LNCAP (cell line): ENCODE results near the gene GGNBP2.

ENCODE experiments used
- TF ChIP-seq, protein P1 (sequence below): fragments of 450-650 bp; IDR thresholded peaks from 2 replicates; pipeline ENCODE4 v1.5.1; 2017; ENCODE audit warnings: mild to moderate bottlenecking

Gene GGNBP2

DNA sequence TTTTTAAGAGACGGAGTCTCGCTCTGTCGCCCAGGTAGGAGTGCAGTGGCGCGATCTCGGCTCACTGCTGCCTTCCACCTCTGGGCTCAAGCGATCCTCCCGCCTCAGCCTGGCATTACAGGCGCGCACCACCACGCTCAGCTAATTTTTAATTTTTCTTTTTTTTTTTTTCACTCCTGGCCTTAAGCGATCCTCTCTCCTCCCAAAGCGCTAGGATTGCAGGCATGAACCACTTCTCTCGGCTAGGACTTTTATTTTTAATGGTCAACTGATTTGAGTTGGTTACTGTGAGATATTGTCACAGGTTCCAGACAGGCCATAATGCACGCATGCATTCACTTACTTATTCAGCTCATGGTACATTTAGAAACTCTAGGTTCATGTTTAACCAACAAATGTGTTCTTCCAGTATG lies 9.0 kb upstream of the GGNBP2 start:
- TF ChIP-seq, protein P1, sequence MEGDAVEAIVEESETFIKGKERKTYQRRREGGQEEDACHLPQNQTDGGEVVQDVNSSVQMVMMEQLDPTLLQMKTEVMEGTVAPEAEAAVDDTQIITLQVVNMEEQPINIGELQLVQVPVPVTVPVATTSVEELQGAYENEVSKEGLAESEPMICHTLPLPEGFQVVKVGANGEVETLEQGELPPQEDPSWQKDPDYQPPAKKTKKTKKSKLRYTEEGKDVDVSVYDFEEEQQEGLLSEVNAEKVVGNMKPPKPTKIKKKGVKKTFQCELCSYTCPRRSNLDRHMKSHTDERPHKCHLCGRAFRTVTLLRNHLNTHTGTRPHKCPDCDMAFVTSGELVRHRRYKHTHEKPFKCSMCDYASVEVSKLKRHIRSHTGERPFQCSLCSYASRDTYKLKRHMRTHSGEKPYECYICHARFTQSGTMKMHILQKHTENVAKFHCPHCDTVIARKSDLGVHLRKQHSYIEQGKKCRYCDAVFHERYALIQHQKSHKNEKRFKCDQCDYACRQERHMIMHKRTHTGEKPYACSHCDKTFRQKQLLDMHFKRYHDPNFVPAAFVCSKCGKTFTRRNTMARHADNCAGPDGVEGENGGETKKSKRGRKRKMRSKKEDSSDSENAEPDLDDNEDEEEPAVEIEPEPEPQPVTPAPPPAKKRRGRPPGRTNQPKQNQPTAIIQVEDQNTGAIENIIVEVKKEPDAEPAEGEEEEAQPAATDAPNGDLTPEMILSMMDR, result no peak

GRCh38 chr17:36540696-36541095 lies 4.0 kb upstream of the GGNBP2 start:
- TF ChIP-seq, protein P1, result no peak

DNA sequence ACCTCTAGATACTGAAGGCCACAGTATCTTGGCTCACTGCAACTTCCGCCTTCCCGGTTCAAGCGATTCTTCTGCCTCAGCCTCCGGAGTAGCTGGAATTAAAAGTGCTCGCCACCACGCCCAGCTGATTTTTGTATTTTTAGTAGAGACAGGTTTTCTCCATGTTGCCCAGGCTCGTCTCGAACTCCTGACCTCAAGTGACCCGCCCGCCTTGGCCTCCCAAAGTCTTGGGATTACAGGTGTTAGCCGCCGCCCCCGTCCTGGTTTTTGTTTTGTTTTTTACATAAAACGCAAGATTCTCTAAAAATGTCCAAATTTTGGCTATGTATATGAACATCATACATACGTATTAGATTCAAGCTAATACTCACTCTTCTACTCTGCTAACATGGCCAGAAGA lies 2.0 kb upstream of the GGNBP2 start:
- TF ChIP-seq, protein P1, result no peak

DNA sequence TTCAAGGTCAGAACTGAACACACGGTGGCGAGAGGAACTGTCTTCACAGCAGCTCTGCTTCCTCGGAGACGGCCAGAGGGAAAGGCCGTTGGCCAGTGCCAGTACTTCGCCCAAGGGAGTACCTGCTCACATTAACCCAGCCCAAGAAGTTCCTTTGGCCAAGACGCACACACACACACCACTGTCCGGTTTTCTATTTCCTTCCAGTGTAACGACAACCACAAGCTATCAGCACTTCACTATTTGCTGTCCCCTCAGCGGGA lies 744 bp upstream of the GGNBP2 start:
- TF ChIP-seq, protein P1, result no peak; the same call in 1 of the 2 replicates

DNA sequence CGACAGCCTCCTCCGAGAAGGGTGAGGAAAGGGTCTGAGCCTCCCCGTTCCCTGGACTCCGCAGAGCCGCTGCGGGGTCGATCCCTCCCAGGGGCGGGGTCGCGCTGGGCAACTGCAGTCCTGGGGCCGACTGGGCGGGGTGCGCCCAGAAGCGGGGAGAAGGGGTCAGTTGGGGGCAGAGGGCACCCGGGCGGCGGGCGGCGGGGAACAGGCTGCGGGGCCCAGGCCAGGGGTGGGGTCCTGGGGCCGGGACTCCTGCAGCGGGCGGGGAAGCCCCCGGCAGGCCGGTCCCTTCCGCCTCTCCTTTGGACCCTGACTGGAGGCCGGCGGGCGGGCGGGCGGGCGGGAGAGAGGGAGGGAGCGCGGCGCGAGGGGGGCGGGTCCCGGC lies 352 bp downstream of the GGNBP2 start:
- TF ChIP-seq, protein P1, result no peak

DNA sequence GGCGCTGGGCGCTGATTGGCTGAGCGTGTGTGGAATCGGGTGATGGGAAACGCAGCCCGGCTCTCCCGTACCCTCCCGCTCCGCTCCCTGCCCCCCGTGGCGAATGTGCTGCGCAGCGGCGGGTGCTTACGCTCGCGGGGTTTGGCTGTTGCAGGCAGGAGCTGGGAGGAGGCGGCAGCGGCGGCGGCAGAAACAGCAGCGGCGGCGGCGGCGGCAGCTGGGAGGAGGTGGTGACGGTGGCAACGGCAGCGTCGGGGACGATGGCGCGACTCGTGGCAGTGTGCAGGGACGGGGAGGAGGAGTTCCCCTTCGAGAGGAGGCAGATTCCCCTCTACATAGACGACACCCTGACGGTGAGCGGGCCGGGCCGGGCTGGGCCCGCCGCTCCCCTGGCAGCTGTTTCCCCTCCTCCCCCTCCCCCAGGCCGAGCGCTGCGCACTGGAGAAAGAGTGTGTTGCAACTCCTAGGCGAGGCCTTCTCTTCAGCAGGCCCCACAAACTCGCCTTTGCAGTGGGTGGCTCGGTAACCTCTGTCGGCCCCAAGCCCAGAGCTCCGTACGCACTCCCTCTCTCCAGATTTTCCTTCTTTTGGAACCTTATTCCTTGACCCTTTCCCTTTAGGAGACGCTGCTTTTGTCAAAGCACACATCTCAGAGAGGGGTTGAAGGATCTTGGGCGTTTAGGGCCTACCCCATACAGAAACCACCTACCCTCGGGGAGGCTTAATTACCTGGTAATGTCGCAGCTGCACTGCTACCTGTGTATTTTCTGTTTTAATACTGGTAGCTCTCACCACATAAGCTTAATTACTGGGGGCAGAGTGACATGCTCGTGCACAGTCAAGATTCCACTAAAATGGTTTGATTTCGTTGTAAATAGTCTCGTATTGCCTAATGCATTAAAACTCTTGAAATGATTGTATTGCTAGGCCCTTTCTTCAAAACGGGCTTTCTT lies 1.0 kb downstream of the GGNBP2 start:
- TF ChIP-seq, protein P1, result no peak

DNA sequence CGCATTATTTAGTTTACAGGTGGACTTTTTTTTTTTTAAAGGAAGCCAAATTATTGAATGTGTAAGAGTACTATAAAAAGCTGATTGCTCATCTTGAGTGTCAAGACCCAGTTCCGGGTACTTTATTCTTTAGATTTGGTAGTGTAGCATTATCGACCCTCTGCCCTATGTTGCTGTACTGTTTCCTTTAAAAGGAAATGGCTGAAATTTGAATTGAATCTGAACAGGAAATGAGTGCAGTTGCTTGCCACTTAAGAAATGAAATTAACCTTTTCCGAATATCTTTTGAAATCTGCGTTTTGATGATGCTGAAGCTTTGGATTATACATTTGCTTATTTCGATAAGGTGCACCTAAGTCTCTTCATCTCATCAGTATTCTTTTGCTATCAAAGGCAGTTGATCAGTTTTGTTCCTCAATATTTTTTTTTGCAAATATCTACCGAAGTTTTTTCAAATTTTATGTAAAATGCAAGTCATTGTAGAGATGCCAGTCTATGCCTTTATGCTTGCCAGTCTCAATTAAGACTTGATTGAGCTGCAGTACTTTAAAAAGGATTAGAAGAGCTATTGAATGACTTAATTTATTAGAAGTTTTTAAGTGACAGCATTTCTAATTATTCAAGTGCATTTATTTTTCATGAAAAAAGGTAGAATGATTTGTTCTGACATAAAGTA lies 1.8 kb downstream of the GGNBP2 start:
- TF ChIP-seq, protein P1, result no peak
